GM13976 (cell line): ENCODE data around the gene ZNF530.

ENCODE experiments used
- DNase-seq: peaks from one replicate; pipeline ENCODE4 v3.0.0; 2012; ENCODE audit warnings: low spot score
- CTCF ChIP-seq: IDR thresholded peaks from 2 replicates; pipeline ENCODE4 v1.5.1; 2012; ENCODE audit warnings: borderline replicate concordance, mild to moderate bottlenecking; ENCODE audit not compliant: insufficient read depth; ENCODE audit errors: extremely low read depth, missing control alignments, control extremely low read depth
- in situ Hi-C: fragments of 300-500 bp; cut with MboI; formaldehyde crosslinking; loops from one replicate; pipeline ENCODE4 v1.12.0; 2022; ENCODE audit warnings: low sequenced_read_pairs, mixed read lengths, inconsistent platforms; ENCODE audit not compliant: unreplicated experiment

Gene ZNF530

GRCh38 chr19:57651654-57651996 is 51.9 kb downstream of the ZNF530 start:
- DNase-seq: no peak
- TF ChIP-seq CTCF: no peak

GRCh38 chr19:57653689-57654088 is 54.0 kb downstream of the ZNF530 start:
- no peak for DNase-seq
- no peak for TF ChIP-seq CTCF
- in situ Hi-C loops: no loop called here

More at GRCh38 chr19:57651654-57651996, 51.9 kb downstream of the ZNF530 start:
- in situ Hi-C loops: no loop called here

GRCh38 chr19:57655443-57655842 is 55.8 kb downstream of the ZNF530 start:
- no peak for TF ChIP-seq CTCF
- in situ Hi-C loops: no loop called here
- no peak for DNase-seq

GRCh38 chr19:57656346-57656745 is 56.7 kb downstream of the ZNF530 start:
- in situ Hi-C loops: no loop called here
- DNase-seq: no peak
- no peak for TF ChIP-seq CTCF
